Hepatocyte (in vitro differentiated cells): ENCODE results near the gene NPBWR2. TPM values are rescaled to one million over a fixed set of nuclear protein-coding genes. Genes with fewer than 3 reads are reported as not detected.
"Not testable (repeated sequence)": the region's sequence is repeated elsewhere in the genome, so short reads cannot be mapped to it uniquely, and the experiment has no call there.

Experiments
- DNase-seq: peaks from one replicate; pipeline ENCODE4 v3.0.0-alpha.2; 2016; ENCODE audit warnings: low spot score
- H2AFZ ChIP-seq: fragments of 200-600 bp; sonication (generic); 2 replicates; pipeline ENCODE4 v1.6.0; 2016; ENCODE audit warnings: antibody characterized with exemption, mild to moderate bottlenecking
- H3K27ac ChIP-seq: fragments of 200-600 bp; sonication (generic); 2 replicates; pipeline ENCODE4 v1.5.1; 2016; ENCODE audit warnings: mild to moderate bottlenecking
- H3K27me3 ChIP-seq: fragments of 200-600 bp; sonication (generic); 2 replicates; pipeline ENCODE4 v1.6.1; 2016
- H3K36me3 ChIP-seq: fragments of 200-600 bp; sonication (generic); replicated peaks from 2 replicates; pipeline ENCODE4 v1.5.1; 2016; ENCODE audit warnings: low read depth; ENCODE audit not compliant: insufficient read depth
- H3K4me1 ChIP-seq: fragments of 200-600 bp; sonication (generic); 2 replicates; pipeline ENCODE4 v1.5.1; 2016; ENCODE audit warnings: mild to moderate bottlenecking, moderate library complexity; ENCODE audit not compliant: insufficient read depth
- H3K4me2 ChIP-seq: fragments of 200-600 bp; sonication (generic); 2 replicates; pipeline ENCODE4 v1.6.0; 2016
- H3K4me3 ChIP-seq: fragments of 200-600 bp; sonication (generic); 2 replicates; pipeline ENCODE4 v1.5.1; 2016; ENCODE audit warnings: mild to moderate bottlenecking
- H3K79me2 ChIP-seq: fragments of 200-600 bp; sonication (generic); 2 replicates; pipeline ENCODE4 v1.6.0; 2017; ENCODE audit warnings: mild to moderate bottlenecking
- H3K9me2 ChIP-seq: fragments of 200-600 bp; sonication (generic); replicated peaks from 2 replicates; pipeline ENCODE4 v1.6.0; 2017; ENCODE audit warnings: mild to moderate bottlenecking; ENCODE audit not compliant: insufficient read depth
- H3K9me3 ChIP-seq: fragments of 200-600 bp; sonication (generic); 2 replicates; pipeline ENCODE4 v1.5.1; 2016; ENCODE audit warnings: low read depth, mild to moderate bottlenecking
- H4K20me1 ChIP-seq: fragments of 200-600 bp; sonication (generic); 2 replicates; pipeline ENCODE4 v1.6.0; 2016; ENCODE audit warnings: mild to moderate bottlenecking; ENCODE audit not compliant: insufficient read depth, poor library complexity, severe bottlenecking
- EZH2 ChIP-seq: fragments of 200-600 bp; sonication (generic); IDR thresholded peaks from 2 replicates; pipeline ENCODE4 v1.6.1; 2016; ENCODE audit warnings: antibody characterized with exemption, mild to moderate bottlenecking, borderline replicate concordance
- EZH2phosphoT487 ChIP-seq: fragments of 200-600 bp; sonication (generic); IDR thresholded peaks from one replicate; pipeline ENCODE4 v1.6.1; 2018; ENCODE audit warnings: antibody characterized with exemption, mild to moderate bottlenecking, low read depth, moderate library complexity; ENCODE audit not compliant: unreplicated experiment, severe bottlenecking
- WGBS: methylation state at CpG from one replicate; pipeline ENCODE4 v1.1.6; 2016; ENCODE audit warnings: low lambda C conversion rate; ENCODE audit errors: missing lambda C conversion rate; 5-methylcytosine and 5-hydroxymethylcytosine counted together
- polyA plus RNA-seq: library from polyadenylated mRNA; unstranded; fragments of >200 nt; fragmentation: Nextera tagmentation; extraction: Ambion mirVana; gene quantifications from 2 replicates; pipeline ENCODE4 v1.2.1, GENCODE V29; 2016
- total RNA-seq: library from RNA; depleted of rRNA; stranded (reverse); fragments of >200 nt; gene quantifications from 2 replicates; pipeline ENCODE4 v1.2.3, GENCODE V29; 2014
- TF ChIP-seq, protein P1 (sequence below): fragments of 200-600 bp; sonication (generic); IDR thresholded peaks from 2 replicates; pipeline ENCODE4 v1.5.1; 2016; ENCODE audit warnings: antibody characterized with exemption, mild to moderate bottlenecking; ENCODE audit not compliant: poor library complexity

NPBWR2 gene
- total and polyA plus RNA-seq, 2 experiments from 2014 or later = not detected

DNA sequence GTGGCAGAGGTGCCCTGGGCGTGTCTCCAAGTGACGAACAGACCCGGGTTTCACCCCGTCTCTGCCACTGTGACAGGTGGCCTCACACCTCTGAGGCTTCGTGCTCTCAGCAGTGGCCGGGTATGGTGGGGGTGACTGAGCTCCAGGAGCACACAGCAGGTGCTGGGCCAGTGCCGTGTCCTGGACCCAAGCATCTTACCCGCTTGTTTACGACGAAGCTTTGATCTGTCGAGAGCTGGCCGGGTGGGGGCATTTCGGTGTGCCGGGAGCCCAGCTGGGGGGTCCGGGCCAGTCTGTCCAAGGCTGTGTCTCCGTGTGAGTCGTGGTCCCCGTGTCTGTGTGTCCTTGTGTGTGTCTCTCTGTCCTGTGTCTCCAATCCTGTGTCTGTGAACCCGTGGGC lies 16.0 kb downstream of the NPBWR2 start:
- no peak for TF ChIP-seq EZH2phosphoT487
- TF ChIP-seq EZH2 = no peak
- TF ChIP-seq, protein P1, sequence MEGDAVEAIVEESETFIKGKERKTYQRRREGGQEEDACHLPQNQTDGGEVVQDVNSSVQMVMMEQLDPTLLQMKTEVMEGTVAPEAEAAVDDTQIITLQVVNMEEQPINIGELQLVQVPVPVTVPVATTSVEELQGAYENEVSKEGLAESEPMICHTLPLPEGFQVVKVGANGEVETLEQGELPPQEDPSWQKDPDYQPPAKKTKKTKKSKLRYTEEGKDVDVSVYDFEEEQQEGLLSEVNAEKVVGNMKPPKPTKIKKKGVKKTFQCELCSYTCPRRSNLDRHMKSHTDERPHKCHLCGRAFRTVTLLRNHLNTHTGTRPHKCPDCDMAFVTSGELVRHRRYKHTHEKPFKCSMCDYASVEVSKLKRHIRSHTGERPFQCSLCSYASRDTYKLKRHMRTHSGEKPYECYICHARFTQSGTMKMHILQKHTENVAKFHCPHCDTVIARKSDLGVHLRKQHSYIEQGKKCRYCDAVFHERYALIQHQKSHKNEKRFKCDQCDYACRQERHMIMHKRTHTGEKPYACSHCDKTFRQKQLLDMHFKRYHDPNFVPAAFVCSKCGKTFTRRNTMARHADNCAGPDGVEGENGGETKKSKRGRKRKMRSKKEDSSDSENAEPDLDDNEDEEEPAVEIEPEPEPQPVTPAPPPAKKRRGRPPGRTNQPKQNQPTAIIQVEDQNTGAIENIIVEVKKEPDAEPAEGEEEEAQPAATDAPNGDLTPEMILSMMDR = no peak
- Histone ChIP-seq H3K27ac (no peak overlapping the region), H3K9me3 (no peaks in the 10 kb centered on the region), H3K4me2 (no peak overlapping the region), H4K20me1 (no peaks in the 10 kb centered on the region), H3K9me2 (no peaks in the 10 kb centered on the region), H3K4me3 (no peak overlapping the region), H2AFZ (no peak overlapping the region), H3K79me2 (no peaks in the 10 kb centered on the region), H3K4me1 (no peaks in the 10 kb centered on the region), H3K27me3 (peaks cover under 1% of the 10 kb centered on the region), H3K36me3 (no peaks in the 10 kb centered on the region)
- WGBS = 85% methylated on average over 19 of the region's 19 CpGs
- DNase-seq = no peak

DNA sequence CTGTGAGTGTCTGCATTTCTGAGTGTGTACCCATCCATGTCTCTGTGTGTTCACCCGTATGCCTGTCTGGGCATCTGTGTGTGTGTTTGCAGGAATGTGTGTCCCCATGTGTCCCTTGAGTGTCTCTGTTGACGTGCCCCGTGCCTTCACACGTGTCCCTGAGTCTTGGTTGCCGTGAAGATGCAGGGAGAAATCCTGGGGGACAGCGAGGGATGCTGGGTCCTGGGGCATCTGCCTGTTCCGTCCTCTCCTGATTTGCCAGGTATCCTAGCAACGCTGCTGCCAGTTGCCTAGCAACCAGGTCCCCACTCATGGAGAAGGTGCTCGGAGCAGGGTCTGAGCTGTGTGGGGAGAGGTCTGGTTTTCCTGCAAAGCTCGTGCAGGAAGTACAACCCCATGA lies 17.2 kb downstream of the NPBWR2 start:
- Histone ChIP-seq H3K36me3 (no peaks in the 10 kb centered on the region), H3K27me3 (peaks cover 12% of the 10 kb centered on the region), H3K4me2 (no peak overlapping the region), H3K9me2 (no peaks in the 10 kb centered on the region), H2AFZ (no peak overlapping the region), H3K4me3 (no peak overlapping the region), H3K9me3 (no peaks in the 10 kb centered on the region), H3K27ac (no peak overlapping the region), H4K20me1 (no peaks in the 10 kb centered on the region), H3K4me1 (no peaks in the 10 kb centered on the region), H3K79me2 (no peaks in the 10 kb centered on the region)
- 63% methylated on average over 10 of the region's 10 CpGs for WGBS
- DNase-seq = no peak
- TF ChIP-seq EZH2phosphoT487 = no peak
- TF ChIP-seq, protein P1 = no peak
- no peak for TF ChIP-seq EZH2

DNA sequence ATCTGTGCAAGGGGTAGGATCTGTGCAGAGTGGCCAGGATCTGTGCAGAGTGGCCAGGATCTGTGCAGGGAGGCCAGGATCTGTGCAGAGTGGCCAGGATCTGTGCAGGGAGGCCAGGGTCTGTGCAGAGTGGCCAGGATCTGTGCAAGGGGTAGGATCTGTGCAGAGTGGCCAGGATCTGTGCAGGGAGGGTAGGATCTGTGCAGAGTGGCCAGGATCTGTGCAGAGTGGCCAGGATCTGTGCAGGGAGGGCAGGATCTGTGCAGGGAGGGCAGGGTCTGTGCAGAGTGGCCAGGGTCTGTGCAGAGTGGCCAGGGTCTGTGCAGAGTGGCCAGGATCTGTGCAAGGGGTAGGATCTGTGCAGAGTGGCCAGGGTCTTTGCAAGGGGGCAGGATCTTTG lies 18.8 kb downstream of the NPBWR2 start:
- Histone ChIP-seq H3K4me1 (peaks cover 10% of the 10 kb centered on the region), H3K27me3 (peaks cover 28% of the 10 kb centered on the region)
- not testable (repeated sequence) for H3K9me3 ChIP-seq, DNase-seq, H3K27ac ChIP-seq, H3K4me3 ChIP-seq, H3K9me2 ChIP-seq, H3K4me2 ChIP-seq, H3K36me3 ChIP-seq, H2AFZ ChIP-seq, H3K79me2 ChIP-seq, H4K20me1 ChIP-seq

DNA sequence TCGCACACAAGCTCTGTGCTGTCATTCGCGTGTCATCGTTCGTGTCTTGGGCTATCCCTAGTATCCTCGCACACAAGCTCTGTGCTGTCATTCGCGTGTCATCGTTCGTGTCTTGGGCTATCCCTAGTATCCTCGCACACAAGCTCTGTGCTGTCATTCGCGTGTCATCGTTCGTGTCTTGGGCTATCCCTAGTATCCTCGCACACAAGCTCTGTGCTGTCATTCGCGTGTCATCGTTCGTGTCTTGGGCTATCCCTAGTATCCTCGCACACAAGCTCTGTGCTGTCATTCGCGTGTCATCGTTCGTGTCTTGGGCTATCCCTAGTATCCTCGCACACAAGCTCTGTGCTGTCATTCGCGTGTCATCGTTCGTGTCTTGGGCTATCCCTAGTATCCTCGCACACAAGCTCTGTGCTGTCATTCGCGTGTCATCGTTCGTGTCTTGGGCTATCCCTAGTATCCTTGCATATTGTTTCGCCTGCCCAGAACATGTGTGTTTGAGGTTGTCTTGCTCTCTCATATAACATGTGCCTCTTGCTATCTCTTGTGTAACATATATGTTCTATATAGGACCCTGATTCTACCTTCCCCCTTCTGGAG lies 20.0 kb downstream of the NPBWR2 start:
- not testable (repeated sequence) for H3K9me3 ChIP-seq, H4K20me1 ChIP-seq, H2AFZ ChIP-seq, H3K4me3 ChIP-seq, H3K27ac ChIP-seq, DNase-seq, H3K4me2 ChIP-seq, H3K9me2 ChIP-seq, H3K36me3 ChIP-seq, H3K79me2 ChIP-seq
- Histone ChIP-seq H3K27me3 (peaks cover 33% of the 10 kb centered on the region), H3K4me1 (peaks cover 10% of the 10 kb centered on the region)
- WGBS = 99% methylated on average over 7 of the region's 36 CpGs
